Measurements from ENCODE around the gene CNR2.

CNR2 gene

GRCh38 chr1:23889074-23889473, 24.1 kb downstream of the CNR2 start:
- no peaks in the 10 kb centered on the region for H3K27me3 ChIP-seq (ENCODE audit: control insufficient read depth in 2 of 2, insufficient read depth in 2 of 2, low read length in 2 of 2)
- H3K9me3 ChIP-seq (ENCODE audit: control insufficient read depth in 2 of 2, low read length in 2 of 2), result no peaks in the 10 kb centered on the region
- H3K27ac ChIP-seq (ENCODE audit: low read depth in 2 of 2, low read length in 2 of 2), result no peak overlapping the region
- no peak overlapping the region for H3K4me3 ChIP-seq (ENCODE audit: low read length in 2 of 2)
- H3K36me3 ChIP-seq (ENCODE audit: control insufficient read depth in 2 of 2, insufficient read depth in 2 of 2, low read length in 2 of 2), result no peaks in the 10 kb centered on the region
- H3K9ac ChIP-seq (ENCODE audit: low read depth in 1 of 2, low read length in 2 of 2), result no peak overlapping the region
- H3K4me1 ChIP-seq (ENCODE audit: control insufficient read depth in 2 of 2, insufficient read depth in 2 of 2, low read length in 2 of 2), result no peaks in the 10 kb centered on the region

- H3K9ac ChIP-seq (ENCODE audit: low read depth in 1 of 2, low read length in 2 of 2), result no peak overlapping the region
Measured at GRCh38 chr1:23885222-23885621, 27.9 kb downstream of the CNR2 start.

GRCh38 chr1:23882746-23883145, 30.4 kb downstream of the CNR2 start:
- Histone ChIP-seq H3K27me3 (ENCODE audit: control insufficient read depth in 2 of 2, insufficient read depth in 2 of 2, low read length in 2 of 2) (no peaks in the 10 kb centered on the region), H3K27ac (ENCODE audit: low read depth in 2 of 2, low read length in 2 of 2) (peak overlapping the region in 1 of 2 donors; percentile 6), H3K9ac (ENCODE audit: low read depth in 1 of 2, low read length in 2 of 2) (no peak overlapping the region), H3K4me1 (ENCODE audit: control insufficient read depth in 2 of 2, insufficient read depth in 2 of 2, low read length in 2 of 2) (no peaks in the 10 kb centered on the region), H3K36me3 (ENCODE audit: control insufficient read depth in 2 of 2, insufficient read depth in 2 of 2, low read length in 2 of 2) (no peaks in the 10 kb centered on the region), H3K4me3 (ENCODE audit: low read length in 2 of 2) (no peak overlapping the region), H3K9me3 (ENCODE audit: control insufficient read depth in 2 of 2, low read length in 2 of 2) (peaks cover 3 to 6% of the 10 kb centered on the region in 2 donors)

More at GRCh38 chr1:23885222-23885621, 27.9 kb downstream of the CNR2 start:
- Histone ChIP-seq H3K27ac (ENCODE audit: low read depth in 2 of 2, low read length in 2 of 2) (no peak overlapping the region), H3K4me1 (ENCODE audit: control insufficient read depth in 2 of 2, insufficient read depth in 2 of 2, low read length in 2 of 2) (no peaks in the 10 kb centered on the region), H3K36me3 (ENCODE audit: control insufficient read depth in 2 of 2, insufficient read depth in 2 of 2, low read length in 2 of 2) (no peaks in the 10 kb centered on the region), H3K27me3 (ENCODE audit: control insufficient read depth in 2 of 2, insufficient read depth in 2 of 2, low read length in 2 of 2) (no peaks in the 10 kb centered on the region), H3K4me3 (ENCODE audit: low read length in 2 of 2) (no peak overlapping the region), H3K9me3 (ENCODE audit: control insufficient read depth in 2 of 2, low read length in 2 of 2) (no peaks in the 10 kb centered on the region)

GRCh38 chr1:23879809-23880208, 33.4 kb downstream of the CNR2 start:
- Histone ChIP-seq H3K9ac (ENCODE audit: low read depth in 1 of 2, low read length in 2 of 2) (no peak overlapping the region), H3K27me3 (ENCODE audit: control insufficient read depth in 2 of 2, insufficient read depth in 2 of 2, low read length in 2 of 2) (no peaks in the 10 kb centered on the region), H3K4me1 (ENCODE audit: control insufficient read depth in 2 of 2, insufficient read depth in 2 of 2, low read length in 2 of 2) (no peaks in the 10 kb centered on the region), H3K9me3 (ENCODE audit: control insufficient read depth in 2 of 2, low read length in 2 of 2) (peaks cover 3 to 6% of the 10 kb centered on the region in 2 donors), H3K4me3 (ENCODE audit: low read length in 2 of 2) (no peak overlapping the region), H3K27ac (ENCODE audit: low read depth in 2 of 2, low read length in 2 of 2) (no peak overlapping the region), H3K36me3 (ENCODE audit: control insufficient read depth in 2 of 2, insufficient read depth in 2 of 2, low read length in 2 of 2) (no peaks in the 10 kb centered on the region)

DNA sequence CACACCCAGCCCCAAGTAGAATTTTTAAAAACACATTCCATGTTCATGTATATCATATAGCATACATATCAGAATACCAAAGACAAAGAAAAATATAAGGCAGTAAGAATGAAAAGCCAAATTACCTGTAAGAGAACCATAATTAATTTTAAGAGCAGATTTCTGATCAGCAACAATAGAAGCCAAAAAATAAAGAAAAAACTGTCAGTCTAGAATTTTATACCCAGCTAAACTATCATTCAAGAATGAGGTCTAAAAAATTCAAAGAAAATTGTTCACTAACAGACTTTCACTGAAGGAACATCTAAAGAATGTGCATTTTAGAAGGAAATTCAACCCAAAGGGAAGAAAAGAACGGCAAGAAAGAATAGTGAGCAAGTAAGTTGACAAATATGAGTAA, 34.5 kb downstream of the CNR2 start:
- Histone ChIP-seq H3K4me1 (ENCODE audit: control insufficient read depth in 2 of 2, insufficient read depth in 2 of 2, low read length in 2 of 2) (no peaks in the 10 kb centered on the region), H3K9ac (ENCODE audit: low read depth in 1 of 2, low read length in 2 of 2) (no peak overlapping the region), H3K27ac (ENCODE audit: low read depth in 2 of 2, low read length in 2 of 2) (no peak overlapping the region), H3K27me3 (ENCODE audit: control insufficient read depth in 2 of 2, insufficient read depth in 2 of 2, low read length in 2 of 2) (no peaks in the 10 kb centered on the region), H3K9me3 (ENCODE audit: control insufficient read depth in 2 of 2, low read length in 2 of 2) (peaks cover 3 to 6% of the 10 kb centered on the region in 2 donors), H3K4me3 (ENCODE audit: low read length in 2 of 2) (no peak overlapping the region), H3K36me3 (ENCODE audit: control insufficient read depth in 2 of 2, insufficient read depth in 2 of 2, low read length in 2 of 2) (no peaks in the 10 kb centered on the region)

DNA sequence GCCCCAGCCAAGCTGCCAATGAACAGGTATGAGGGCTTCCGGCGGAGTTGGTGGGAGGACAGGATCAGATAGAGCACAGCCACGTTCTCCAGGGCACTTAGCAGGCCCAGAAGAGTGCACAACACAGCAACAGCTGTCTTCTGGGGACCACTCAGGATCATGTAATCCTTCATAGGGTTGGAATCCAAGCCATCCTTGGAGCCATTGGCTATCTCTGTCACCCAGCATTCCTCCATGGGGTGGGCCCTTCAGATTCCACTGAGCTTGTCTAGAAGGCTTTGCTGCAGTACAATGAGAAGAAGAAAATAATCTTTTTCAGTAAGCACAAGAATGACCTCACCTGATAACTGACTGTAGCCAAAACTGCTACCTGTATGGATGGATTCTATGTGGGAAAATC, 37.8 kb downstream of the CNR2 start:
- no peaks in the 10 kb centered on the region for H3K36me3 ChIP-seq (ENCODE audit: control insufficient read depth in 2 of 2, insufficient read depth in 2 of 2, low read length in 2 of 2)
- H3K27me3 ChIP-seq (ENCODE audit: control insufficient read depth in 2 of 2, insufficient read depth in 2 of 2, low read length in 2 of 2), result no peaks in the 10 kb centered on the region
- no peaks in the 10 kb centered on the region for H3K4me1 ChIP-seq (ENCODE audit: control insufficient read depth in 2 of 2, insufficient read depth in 2 of 2, low read length in 2 of 2)
- no peak overlapping the region for H3K9ac ChIP-seq (ENCODE audit: low read depth in 1 of 2, low read length in 2 of 2)
- peaks cover 3 to 6% of the 10 kb centered on the region in 2 donors for H3K9me3 ChIP-seq (ENCODE audit: control insufficient read depth in 2 of 2, low read length in 2 of 2)
- no peak overlapping the region for H3K27ac ChIP-seq (ENCODE audit: low read depth in 2 of 2, low read length in 2 of 2)
- no peak overlapping the region for H3K4me3 ChIP-seq (ENCODE audit: low read length in 2 of 2)

DNA sequence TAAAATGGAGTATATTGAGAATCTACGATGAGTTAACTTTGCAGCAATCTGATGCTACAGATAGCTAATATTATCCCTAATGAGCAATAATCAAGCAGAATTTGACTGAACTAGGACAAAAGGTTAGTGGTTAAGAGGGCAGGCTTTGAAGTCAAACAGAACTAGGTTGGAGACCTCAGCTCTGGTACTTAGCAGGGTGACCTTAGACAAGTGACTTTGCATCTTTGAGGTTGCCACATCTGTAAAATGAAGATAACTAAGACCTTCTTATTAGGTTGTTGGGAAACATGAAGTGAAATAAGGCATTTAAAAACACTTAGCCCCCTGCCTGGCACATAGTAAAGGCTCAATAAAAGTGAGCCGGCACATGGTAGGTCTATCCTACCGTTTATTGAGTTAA, 40.7 kb downstream of the CNR2 start:
- H3K4me1 ChIP-seq (ENCODE audit: control insufficient read depth in 2 of 2, insufficient read depth in 2 of 2, low read length in 2 of 2), result peaks cover 0 to 8% of the 10 kb centered on the region in 2 donors
- H3K4me3 ChIP-seq (ENCODE audit: low read length in 2 of 2), result no peak overlapping the region
- H3K9me3 ChIP-seq (ENCODE audit: control insufficient read depth in 2 of 2, low read length in 2 of 2), result no peaks in the 10 kb centered on the region
- no peak overlapping the region for H3K9ac ChIP-seq (ENCODE audit: low read depth in 1 of 2, low read length in 2 of 2)
- H3K27me3 ChIP-seq (ENCODE audit: control insufficient read depth in 2 of 2, insufficient read depth in 2 of 2, low read length in 2 of 2), result no peaks in the 10 kb centered on the region
- H3K27ac ChIP-seq (ENCODE audit: low read depth in 2 of 2, low read length in 2 of 2), result no peak overlapping the region
- no peaks in the 10 kb centered on the region for H3K36me3 ChIP-seq (ENCODE audit: control insufficient read depth in 2 of 2, insufficient read depth in 2 of 2, low read length in 2 of 2)

DNA sequence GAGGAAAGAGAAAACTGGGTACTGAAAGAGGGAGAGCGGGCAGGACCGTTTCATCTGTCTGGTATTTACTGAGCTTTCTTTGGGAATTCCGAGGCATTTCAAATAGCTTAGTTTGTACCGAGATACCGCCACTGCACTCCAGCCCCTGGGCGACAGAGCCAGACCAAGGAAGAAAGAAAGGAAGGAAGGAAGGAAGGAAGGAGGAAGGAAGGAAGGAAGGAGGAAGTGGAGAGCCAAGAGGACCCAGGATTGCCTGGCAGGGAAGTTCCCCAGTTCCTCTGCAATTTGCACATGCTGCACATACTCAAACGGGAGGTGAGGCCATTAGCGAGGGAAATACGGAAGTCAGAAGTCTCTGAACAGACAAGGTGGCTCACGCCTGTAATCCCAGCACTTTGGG, 44.1 kb downstream of the CNR2 start:
- H3K4me3 ChIP-seq (ENCODE audit: low read length in 2 of 2), result peak overlapping the region; percentile 76 to 81
- no peaks in the 10 kb centered on the region for H3K27me3 ChIP-seq (ENCODE audit: control insufficient read depth in 2 of 2, insufficient read depth in 2 of 2, low read length in 2 of 2)

DNA sequence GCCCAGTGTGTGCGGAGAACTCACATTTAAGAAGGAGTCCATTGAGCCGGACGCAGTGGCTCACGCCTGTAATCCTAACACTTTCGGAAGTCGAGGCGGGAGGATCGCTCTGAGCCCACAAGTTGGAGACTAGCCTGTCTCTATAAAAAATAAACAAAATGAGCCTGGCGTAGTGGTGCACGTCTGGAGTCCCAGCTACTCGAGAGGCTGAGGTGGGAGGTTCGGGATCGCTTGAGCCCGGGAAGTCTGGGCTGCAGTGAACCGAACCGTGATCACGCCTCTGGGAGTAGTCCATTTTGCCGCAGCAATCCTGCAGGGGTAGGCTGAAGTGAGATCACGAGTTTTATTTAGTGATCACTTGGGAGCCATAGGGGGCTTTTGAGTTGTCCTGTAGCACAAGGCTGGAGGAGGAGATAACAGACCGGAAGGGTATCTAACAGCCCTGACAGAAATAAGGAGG, 44.6 kb downstream of the CNR2 start:
- Histone ChIP-seq H3K36me3 (ENCODE audit: control insufficient read depth in 2 of 2, insufficient read depth in 2 of 2, low read length in 2 of 2) (peaks cover 3 to 8% of the 10 kb centered on the region in 2 donors), H3K27ac (ENCODE audit: low read depth in 2 of 2, low read length in 2 of 2) (peak overlapping the region; percentile 67 to 78), H3K4me3 (ENCODE audit: low read length in 2 of 2) (peak overlapping the region; percentile 76 to 81), H3K9ac (ENCODE audit: low read depth in 1 of 2, low read length in 2 of 2) (peak overlapping the region; percentile 86), H3K9me3 (ENCODE audit: control insufficient read depth in 2 of 2, low read length in 2 of 2) (no peaks in the 10 kb centered on the region), H3K27me3 (ENCODE audit: control insufficient read depth in 2 of 2, insufficient read depth in 2 of 2, low read length in 2 of 2) (no peaks in the 10 kb centered on the region), H3K4me1 (ENCODE audit: control insufficient read depth in 2 of 2, insufficient read depth in 2 of 2, low read length in 2 of 2) (peaks cover 7 to 23% of the 10 kb centered on the region in 2 donors)

More for the DNA sequence above, 44.1 kb downstream of the CNR2 start:
- Histone ChIP-seq H3K36me3 (ENCODE audit: control insufficient read depth in 2 of 2, insufficient read depth in 2 of 2, low read length in 2 of 2) (peaks cover 3 to 6% of the 10 kb centered on the region in 2 donors), H3K9me3 (ENCODE audit: control insufficient read depth in 2 of 2, low read length in 2 of 2) (no peaks in the 10 kb centered on the region), H3K27ac (ENCODE audit: low read depth in 2 of 2, low read length in 2 of 2) (peak overlapping the region; percentile 67 to 78), H3K4me1 (ENCODE audit: control insufficient read depth in 2 of 2, insufficient read depth in 2 of 2, low read length in 2 of 2) (peaks cover 7 to 23% of the 10 kb centered on the region in 2 donors), H3K9ac (ENCODE audit: low read depth in 1 of 2, low read length in 2 of 2) (peak overlapping the region; percentile 86)

DNA sequence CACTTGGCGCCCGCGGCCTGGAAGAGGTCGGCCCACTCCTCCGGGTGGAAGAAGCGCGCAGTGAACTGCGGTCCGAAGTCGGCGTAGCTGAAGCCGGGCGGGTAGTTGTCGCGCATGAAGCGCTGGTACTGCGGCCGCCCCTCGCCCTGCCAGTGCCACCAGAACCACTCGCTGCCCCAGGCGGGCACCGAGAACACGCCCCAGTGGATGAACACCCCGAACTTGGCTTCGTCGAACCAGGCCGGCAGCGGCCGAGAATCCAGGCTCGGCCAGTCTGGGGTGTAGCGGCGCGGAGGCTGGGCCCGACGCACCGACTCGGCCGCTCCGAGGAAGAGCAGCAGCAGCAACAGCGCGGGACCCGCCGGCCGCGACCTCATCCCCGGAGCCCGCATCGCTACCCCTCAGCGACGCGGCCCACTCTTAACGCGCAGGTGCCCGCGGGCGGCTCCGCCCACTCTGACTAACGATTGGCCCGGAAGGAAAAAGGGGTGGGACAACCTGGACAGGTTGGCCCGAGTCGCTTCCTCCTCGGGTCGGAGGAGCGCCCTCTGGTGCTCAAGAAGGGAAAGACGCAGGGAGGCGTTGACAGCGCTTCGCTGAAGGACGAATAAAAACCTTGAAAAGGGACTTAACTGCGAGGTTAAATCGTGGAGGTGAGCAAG, 45.1 kb downstream of the CNR2 start, which contains the start of gene FUCA1:
TSS of gene FUCA1 (minus strand) at position 396 of the 662 bp plus-strand sequence. CDS start at position 392, 4 bp downstream.
- Histone ChIP-seq H3K4me3 (ENCODE audit: low read length in 2 of 2) (peak within 1 kb of the TSS; percentile 76 to 81), H3K9ac (ENCODE audit: low read depth in 1 of 2, low read length in 2 of 2) (peak within 1 kb of the TSS; percentile 86), H3K36me3 (ENCODE audit: control insufficient read depth in 2 of 2, insufficient read depth in 2 of 2, low read length in 2 of 2) (peaks cover 5 to 13% of the 10 kb centered on the region in 2 donors), H3K27me3 (ENCODE audit: control insufficient read depth in 2 of 2, insufficient read depth in 2 of 2, low read length in 2 of 2) (no peaks in the 10 kb centered on the region), H3K4me1 (ENCODE audit: control insufficient read depth in 2 of 2, insufficient read depth in 2 of 2, low read length in 2 of 2) (peaks cover 7 to 23% of the 10 kb centered on the region in 2 donors), H3K9me3 (ENCODE audit: control insufficient read depth in 2 of 2, low read length in 2 of 2) (no peaks in the 10 kb centered on the region), H3K27ac (ENCODE audit: low read depth in 2 of 2, low read length in 2 of 2) (peak within 1 kb of the TSS; percentile 78 to 79)

Data from mucosa of rectum (tissue), 2 donors.